Dermis microvascular lymphatic vessel endothelial cell (primary cell): Measurements from ENCODE around the gene LRFN4. TPM values are rescaled to one million over a fixed set of nuclear protein-coding genes. Genes with fewer than 3 reads are reported as not detected.

Experiments
- DNase-seq, 2 donors: peaks; one replicate each; pipeline versions ENCODE4 v3.0.0 to v3.0.0-alpha.2; 2010; ENCODE audit warnings: low read depth in 2 of 2
- total RNA-seq: library from RNA; depleted of rRNA; stranded (reverse); fragments of >200 nt; gene quantifications from 2 replicates; pipeline ENCODE4 v1.2.1, GENCODE V29; 2014

LRFN4 gene
- total RNA-seq, 1 donor from 2014 or later: 17.1 TPM

GRCh38 chr11:66858186-66858938 lies 1.5 kb downstream of the LRFN4 start:
- no peak for DNase-seq

GRCh38 chr11:66858939-66859685 lies 2.2 kb downstream of the LRFN4 start:
- no peak for DNase-seq

DNA sequence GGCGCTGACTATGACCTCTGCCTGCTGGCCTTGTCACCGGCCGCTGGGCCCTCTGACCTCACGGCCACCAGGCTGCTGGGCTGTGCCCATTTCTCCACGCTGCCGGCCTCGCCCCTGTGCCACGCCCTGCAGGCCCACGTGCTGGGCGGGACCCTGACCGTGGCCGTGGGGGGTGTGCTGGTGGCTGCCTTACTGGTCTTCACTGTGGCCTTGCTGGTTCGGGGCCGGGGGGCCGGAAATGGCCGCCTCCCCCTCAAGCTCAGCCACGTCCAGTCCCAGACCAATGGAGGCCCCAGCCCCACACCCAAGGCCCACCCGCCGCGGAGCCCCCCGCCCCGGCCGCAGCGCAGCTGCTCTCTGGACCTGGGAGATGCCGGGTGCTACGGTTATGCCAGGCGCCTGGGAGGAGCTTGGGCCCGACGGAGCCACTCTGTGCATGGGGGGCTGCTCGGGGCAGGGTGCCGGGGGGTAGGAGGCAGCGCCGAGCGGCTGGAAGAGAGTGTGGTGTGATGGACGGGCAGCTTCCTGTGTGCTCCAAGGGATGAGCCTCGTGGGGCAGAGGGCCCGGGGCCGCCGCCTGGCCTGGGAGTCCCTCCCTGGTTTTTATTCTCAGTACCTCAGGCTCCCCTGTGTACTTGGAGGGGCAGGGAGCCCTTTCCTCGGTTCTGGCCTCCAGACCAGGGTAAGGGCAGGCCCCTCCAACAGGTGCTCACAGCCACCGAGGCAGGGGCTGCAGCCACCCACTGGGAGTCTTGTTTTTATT lies 3.0 kb downstream of the LRFN4 start:
- no peak for DNase-seq

DNA sequence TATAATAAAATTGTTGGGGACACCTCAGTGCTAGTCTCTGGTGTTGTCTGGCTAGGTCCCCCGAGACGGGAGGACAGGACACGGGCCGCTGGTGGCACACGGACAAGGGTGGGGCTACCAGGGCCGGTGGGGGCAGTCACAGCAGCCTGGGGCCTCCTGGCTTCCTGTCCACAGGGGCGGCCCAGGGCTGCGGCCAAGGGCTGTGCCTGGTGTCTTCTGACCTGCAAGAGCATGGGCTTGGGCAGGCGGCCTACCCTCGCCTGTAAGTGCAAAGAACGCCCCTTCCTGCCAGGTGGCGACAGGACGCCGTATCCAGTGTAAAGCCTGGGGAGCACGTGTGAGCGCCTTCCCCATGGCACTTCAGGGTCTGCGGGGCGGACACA lies 3.6 kb downstream of the LRFN4 start:
- DNase-seq: no peak

GRCh38 chr11:66861038-66861773 lies 4.3 kb downstream of the LRFN4 start:
- no peak for DNase-seq

DNA sequence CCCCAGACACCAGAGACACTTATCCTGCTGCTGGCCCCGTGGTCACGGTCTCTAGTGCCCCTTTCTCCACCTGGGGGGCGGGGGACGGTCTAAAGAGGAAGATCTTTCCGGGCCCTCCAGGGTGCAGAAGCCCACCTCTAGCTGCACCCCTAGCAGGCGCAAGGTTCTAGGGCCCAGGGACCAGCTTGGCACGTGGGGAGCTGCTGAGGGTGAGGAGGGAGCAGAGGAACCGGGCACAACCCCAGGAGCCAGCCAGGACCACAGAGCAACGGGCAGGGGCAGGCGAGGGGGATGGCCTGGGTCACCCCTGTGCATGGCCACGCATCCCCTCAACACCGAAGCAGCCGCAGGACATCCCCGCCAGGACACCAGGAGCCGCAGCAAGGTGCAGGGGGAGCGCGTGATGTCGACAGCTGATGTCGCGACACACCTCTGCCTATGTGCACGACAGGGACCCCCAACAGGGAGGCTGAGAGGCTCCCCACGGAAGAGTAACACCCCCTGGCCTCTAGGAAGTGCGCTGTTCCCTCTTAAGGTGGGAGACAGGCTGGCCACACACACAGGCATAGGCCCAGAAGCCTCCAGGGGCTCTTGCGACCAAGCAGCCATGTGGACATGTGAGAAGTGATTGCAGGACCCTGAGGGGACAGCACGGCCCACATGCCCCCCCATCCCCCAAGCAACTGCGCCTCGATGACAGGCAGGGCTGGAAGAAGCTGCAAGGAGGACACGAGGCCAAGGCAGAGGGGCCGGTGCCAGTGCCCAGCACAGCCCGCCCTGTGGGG lies 5.1 kb downstream of the LRFN4 start:
- DNase-seq: no peak

- DNase-seq: no peak
Observed at GRCh38 chr11:66862559-66863037, 5.7 kb downstream of the LRFN4 start.

DNA sequence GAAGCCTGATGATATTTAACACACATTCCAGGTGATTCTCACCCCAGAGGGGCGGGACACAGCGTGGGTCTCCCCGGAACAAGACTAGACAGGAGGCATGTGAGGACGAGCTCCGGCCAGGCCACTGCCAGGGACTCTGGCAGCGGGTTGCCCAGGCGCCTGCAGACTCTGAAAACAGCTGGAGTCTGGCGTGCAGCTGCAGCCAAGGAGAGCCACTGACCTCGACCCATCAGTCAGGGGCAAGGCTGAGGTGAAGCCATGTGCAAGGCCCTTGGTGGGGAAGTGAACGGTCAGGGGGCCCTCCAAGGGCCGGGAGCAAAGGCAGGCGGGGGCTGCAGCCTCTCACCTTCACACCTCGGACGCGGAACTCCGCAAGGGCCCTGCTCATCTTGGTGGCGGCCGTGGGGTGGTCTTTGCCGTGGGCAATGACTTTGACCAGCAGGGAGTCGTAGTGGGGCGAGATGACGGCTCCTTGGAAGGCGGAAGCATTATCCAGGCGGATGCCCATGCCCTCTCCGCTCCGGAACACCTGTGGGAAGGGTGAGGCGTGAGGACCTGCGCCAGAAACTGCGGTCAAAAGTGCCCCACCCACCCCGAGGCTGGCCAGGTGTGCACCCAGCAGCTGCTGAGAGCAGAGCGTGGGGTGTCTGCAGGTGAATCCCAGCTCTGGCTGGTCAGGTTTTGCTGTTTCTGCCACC lies 6.7 kb downstream of the LRFN4 start:
- DNase-seq: no peak

GRCh38 chr11:66864172-66864901 lies 7.5 kb downstream of the LRFN4 start:
- no peak for DNase-seq

DNA sequence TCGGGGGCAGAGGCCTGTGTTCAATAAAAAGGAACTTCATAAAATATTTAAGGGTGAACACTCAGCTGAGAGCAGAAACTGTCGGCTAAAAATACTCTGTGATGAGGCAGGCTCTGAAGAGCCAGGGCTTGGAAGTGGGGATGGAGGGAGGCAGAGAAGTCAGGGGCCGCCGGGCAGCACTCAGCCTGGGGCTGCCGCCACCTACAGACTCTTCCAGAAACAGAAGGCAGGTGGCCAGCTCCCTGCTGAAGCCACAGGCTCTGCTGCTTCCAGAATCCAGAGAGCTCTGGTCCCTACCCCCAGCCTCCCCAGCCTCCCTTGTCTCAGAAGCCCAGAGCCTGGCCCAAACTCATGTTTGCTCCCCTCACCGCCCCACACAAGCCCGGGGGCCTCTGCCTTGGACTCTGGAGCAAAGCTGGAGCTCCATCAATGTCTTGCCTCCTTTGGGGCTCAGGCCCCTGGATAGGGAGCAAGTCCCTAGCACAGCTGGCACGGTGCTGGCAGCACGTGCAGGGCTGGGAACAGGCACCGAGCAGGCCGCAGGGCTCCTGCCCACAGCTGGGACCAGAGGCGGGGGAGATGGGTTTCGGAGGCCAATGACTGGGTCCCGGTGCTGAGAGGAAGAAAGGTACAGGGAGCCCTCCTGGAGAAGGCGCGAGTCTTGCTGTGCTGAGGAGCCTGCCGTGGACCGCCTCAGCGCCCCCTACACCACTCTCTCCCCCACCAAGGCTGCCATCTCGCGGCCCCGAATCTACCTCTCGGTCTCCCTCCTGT lies 8.2 kb downstream of the LRFN4 start:
- no peak for DNase-seq

DNA sequence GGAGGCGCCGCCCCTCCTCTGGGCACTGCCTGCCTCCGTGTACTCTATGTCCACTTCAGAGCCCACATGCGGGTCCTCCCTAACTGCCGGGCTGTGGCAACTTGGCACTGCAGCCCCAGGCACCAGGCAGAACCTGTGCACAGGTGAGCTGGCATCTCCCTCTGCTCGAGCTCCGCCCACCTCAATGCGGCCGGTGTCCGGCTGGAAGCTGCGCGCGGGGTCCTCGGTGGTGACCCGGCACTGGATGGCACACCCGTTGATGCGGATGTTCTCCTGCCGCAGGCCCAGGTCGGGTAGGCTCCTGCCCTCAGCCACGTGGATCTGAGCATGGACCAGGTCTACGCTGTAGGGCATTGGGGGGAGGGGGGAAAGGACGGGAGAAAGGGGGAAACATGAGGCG lies 9.1 kb downstream of the LRFN4 start:
- no peak for DNase-seq

DNA sequence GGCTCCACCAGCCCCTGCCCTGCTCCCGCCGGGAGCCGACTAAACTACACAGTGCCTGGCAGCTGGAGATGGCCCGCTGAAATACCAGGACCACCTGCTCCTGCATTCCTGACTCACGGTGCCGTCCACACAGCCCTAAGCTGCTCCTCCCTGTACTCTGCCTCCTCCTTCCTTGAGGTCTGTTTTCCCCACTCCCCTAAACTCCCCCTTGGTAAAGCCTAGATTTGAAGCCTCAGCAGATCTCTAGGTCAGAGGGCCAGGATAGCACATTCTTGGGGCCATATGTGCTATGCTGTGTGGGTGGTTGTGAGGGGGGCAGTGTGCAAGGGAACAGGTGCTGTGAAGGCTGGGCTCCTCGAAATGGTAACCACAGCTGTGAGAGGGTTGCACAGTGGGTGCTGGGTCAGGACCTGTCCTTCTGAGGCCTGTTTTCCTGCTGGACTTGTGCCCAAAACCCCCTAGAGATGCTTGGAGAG lies 9.7 kb downstream of the LRFN4 start:
- DNase-seq: no peak

- DNase-seq: no peak
Observed at GRCh38 chr11:66867425-66868040, 10.7 kb downstream of the LRFN4 start.

DNA sequence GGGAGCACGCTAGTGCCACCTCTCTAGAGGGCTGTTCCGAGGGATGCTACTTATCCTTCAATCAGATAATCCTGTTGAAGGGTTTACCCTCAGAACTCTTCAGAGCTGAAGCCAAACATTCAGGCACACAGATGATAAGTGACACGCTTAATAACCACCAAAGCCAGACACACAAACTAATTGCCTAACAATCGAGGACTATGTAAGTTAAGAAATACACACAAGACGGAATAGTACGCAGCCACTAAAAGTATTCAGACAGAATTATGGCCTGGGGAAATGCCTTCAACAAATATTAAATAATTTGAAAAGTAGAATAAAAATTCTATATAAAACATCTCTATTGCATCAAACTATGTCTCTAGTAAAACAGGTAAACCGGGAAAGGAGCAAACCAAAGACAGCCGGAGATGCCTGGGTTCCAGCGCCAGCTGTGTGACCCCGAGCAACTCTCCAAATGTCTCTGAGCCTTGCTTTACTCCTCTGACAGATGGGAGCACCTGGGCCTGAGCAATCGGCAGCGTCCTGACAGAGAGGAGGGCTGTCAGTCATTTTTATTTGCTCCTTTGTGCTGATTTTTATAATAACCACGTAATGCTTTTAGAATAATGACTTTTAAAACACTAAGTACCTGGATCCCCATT lies 11.3 kb downstream of the LRFN4 start:
- DNase-seq: no peak

GRCh38 chr11:66868726-66869566 lies 12.1 kb downstream of the LRFN4 start:
- no peak for DNase-seq

GRCh38 chr11:66869567-66869870 lies 12.7 kb downstream of the LRFN4 start:
- DNase-seq: no peak

GRCh38 chr11:66870131-66870530 lies 13.3 kb downstream of the LRFN4 start:
- DNase-seq: no peak
